ENCODE measurements around the gene ADAMTSL4. TPM values are rescaled to one million over a fixed set of nuclear protein-coding genes. Genes with fewer than 3 reads are reported as not detected.

ADAMTSL4 gene
- total RNA-seq, 2 donors from 2014 or later: 0.29 to 0.37 TPM

GRCh38 chr1:150521196-150521968 lies 27.8 kb upstream of the ADAMTSL4 start:
- ATAC-seq (replicated peaks): no peak
- no peaks in the 10 kb centered on the region for H3K27me3 Mint-ChIP-seq
- H3K9me3 Mint-ChIP-seq: no peaks in the 10 kb centered on the region
- no peaks in the 10 kb centered on the region for H3K36me3 Mint-ChIP-seq (ENCODE audit: low read depth)
- no peak overlapping the region for H3K4me3 Mint-ChIP-seq
- no peak overlapping the region for H3K27ac Mint-ChIP-seq
- peaks cover 3% of the 10 kb centered on the region for H3K4me1 Mint-ChIP-seq

DNA sequence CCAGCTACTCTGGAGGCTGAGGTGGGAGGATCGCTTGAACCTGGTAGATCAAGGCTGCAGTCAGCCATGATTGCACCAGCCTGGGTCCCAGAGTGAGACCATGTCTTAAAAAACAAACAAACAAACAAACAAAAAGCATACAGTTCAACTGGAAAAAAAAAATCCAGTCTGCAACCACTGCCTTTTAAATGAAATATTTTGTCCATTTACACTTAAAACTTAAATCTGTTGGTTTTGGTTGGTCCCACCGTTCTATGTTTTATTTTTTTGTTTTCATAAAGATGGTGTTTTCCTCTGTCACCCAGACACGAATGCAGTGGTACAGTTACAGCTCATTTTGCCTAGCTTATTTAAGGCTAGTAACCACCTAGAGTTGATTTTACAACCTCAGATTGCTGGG lies 23.9 kb upstream of the ADAMTSL4 start:
- ATAC-seq (replicated peaks): no peak
- Mint-ChIP-seq H3K4me3 (no peak overlapping the region), H3K9me3 (no peaks in the 10 kb centered on the region), H3K4me1 (no peaks in the 10 kb centered on the region), H3K27ac (no peak overlapping the region), H3K27me3 (no peaks in the 10 kb centered on the region), H3K36me3 (ENCODE audit: low read depth) (no peaks in the 10 kb centered on the region)

GRCh38 chr1:150528196-150528595 lies 21.0 kb upstream of the ADAMTSL4 start:
- H3K36me3 Mint-ChIP-seq (ENCODE audit: low read depth): no peaks in the 10 kb centered on the region
- H3K27ac Mint-ChIP-seq: no peak overlapping the region
- no peaks in the 10 kb centered on the region for H3K4me1 Mint-ChIP-seq
- no peak for ATAC-seq (replicated peaks)
- no peaks in the 10 kb centered on the region for H3K9me3 Mint-ChIP-seq
- H3K4me3 Mint-ChIP-seq: no peak overlapping the region
- H3K27me3 Mint-ChIP-seq: no peaks in the 10 kb centered on the region

DNA sequence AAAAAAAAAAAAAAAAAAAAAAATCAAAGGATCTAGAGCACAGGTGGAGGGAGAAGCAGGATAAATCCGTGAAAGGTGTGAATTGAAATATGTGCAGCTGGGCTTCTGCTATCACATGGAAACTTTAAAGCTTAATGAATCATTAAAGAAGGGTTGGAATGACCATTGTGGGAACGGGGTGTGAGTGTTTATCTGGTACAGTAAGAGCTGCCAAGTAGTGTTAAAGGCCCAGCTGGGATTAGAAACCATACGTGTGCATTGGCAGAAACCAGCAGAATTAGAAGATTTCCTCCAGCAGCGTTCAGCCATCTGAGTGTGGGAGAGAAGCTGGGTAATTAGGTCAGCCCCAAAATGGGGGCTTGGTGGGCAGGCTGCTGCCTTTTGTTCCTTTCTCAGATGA lies 20.2 kb upstream of the ADAMTSL4 start:
- Mint-ChIP-seq H3K4me1 (no peaks in the 10 kb centered on the region), H3K9me3 (no peaks in the 10 kb centered on the region), H3K36me3 (ENCODE audit: low read depth) (no peaks in the 10 kb centered on the region), H3K27ac (no peak overlapping the region), H3K4me3 (no peak overlapping the region), H3K27me3 (no peaks in the 10 kb centered on the region)
- ATAC-seq (replicated peaks): no peak

DNA sequence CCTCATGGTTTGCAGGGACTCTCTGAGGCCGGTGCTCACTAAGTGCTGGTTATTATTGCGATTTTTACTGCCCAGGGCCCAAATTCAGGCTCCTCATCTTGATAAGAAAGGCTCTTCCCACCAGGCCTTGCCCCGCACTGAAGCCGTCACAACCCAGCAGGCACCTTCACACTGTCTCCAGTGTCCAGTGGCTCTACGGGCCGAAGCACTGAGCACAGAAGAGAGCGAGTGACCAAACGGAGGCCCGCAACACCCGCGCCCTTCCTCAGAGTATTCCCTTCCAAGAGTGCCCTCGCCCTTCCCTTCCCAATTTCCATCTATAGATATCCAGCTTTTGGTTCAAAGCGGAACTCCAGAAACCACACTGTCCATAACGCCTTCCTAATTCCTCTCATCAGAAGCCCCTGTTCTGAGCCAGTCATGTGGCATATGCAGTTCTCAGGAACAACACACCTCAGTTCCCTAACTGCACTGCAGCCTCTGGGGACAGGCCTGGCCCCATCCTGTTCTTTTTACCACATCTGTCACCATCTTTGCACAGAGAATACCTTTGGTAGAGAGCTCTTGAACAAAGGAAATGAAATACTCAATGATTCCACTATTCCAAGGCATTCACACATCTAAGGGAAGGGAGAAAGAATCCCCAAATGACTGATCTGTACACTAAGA lies 18.6 kb upstream of the ADAMTSL4 start:
- no peaks in the 10 kb centered on the region for H3K4me1 Mint-ChIP-seq
- no peak for ATAC-seq (replicated peaks)

DNA sequence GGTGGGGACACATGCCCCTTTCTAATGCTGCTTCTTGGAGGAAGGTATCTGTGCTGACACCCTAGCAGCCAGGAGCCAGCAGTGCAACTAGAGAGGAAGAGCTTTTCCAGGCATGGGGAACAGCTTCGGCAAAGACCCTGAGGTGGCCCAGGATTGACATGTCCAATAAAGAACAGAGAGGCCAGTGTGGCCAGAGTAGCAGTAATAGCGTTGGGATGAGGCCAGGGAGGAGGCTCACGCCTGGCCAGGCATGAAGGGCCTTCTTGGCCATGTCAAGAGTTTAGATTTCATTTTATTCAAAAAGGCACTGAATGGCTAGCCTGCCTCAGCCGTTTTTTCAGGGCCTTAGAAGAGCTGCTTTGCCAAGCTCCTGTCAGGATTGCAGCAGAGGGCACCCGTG lies 16.3 kb upstream of the ADAMTSL4 start:
- Mint-ChIP-seq H3K4me3 (no peak overlapping the region), H3K36me3 (ENCODE audit: low read depth) (no peaks in the 10 kb centered on the region), H3K27ac (no peak overlapping the region), H3K4me1 (no peaks in the 10 kb centered on the region), H3K9me3 (no peaks in the 10 kb centered on the region), H3K27me3 (peaks cover 3% of the 10 kb centered on the region)
- no peak for ATAC-seq (replicated peaks)

More for the DNA sequence above, 18.6 kb upstream of the ADAMTSL4 start:
- Mint-ChIP-seq H3K4me3 (no peak overlapping the region), H3K9me3 (no peaks in the 10 kb centered on the region), H3K27ac (no peak overlapping the region), H3K36me3 (ENCODE audit: low read depth) (no peaks in the 10 kb centered on the region), H3K27me3 (no peaks in the 10 kb centered on the region)

GRCh38 chr1:150534002-150534401 lies 15.2 kb upstream of the ADAMTSL4 start:
- Mint-ChIP-seq H3K36me3 (ENCODE audit: low read depth) (no peaks in the 10 kb centered on the region), H3K27ac (no peak overlapping the region), H3K4me1 (no peaks in the 10 kb centered on the region), H3K27me3 (peaks cover 7% of the 10 kb centered on the region), H3K4me3 (no peak overlapping the region), H3K9me3 (no peaks in the 10 kb centered on the region)
- ATAC-seq (replicated peaks): no peak

- no peak overlapping the region for H3K4me3 Mint-ChIP-seq
- no peaks in the 10 kb centered on the region for H3K9me3 Mint-ChIP-seq
- no peak for ATAC-seq (replicated peaks)
- peak overlapping the region; percentile 17 for H3K27ac Mint-ChIP-seq
- H3K4me1 Mint-ChIP-seq: no peaks in the 10 kb centered on the region
- H3K36me3 Mint-ChIP-seq (ENCODE audit: low read depth): no peaks in the 10 kb centered on the region
- peaks cover 7% of the 10 kb centered on the region for H3K27me3 Mint-ChIP-seq
Measured at GRCh38 chr1:150535511-150536287, 13.5 kb upstream of the ADAMTSL4 start.

GRCh38 chr1:150536836-150537731 lies 12.1 kb upstream of the ADAMTSL4 start:
- H3K27me3 Mint-ChIP-seq: peaks cover 7% of the 10 kb centered on the region
- H3K36me3 Mint-ChIP-seq (ENCODE audit: low read depth): no peaks in the 10 kb centered on the region
- H3K27ac Mint-ChIP-seq: peak overlapping the region; percentile 17
- ATAC-seq (replicated peaks): no peak
- H3K4me3 Mint-ChIP-seq: no peak overlapping the region
- H3K4me1 Mint-ChIP-seq: no peaks in the 10 kb centered on the region
- H3K9me3 Mint-ChIP-seq: no peaks in the 10 kb centered on the region

DNA sequence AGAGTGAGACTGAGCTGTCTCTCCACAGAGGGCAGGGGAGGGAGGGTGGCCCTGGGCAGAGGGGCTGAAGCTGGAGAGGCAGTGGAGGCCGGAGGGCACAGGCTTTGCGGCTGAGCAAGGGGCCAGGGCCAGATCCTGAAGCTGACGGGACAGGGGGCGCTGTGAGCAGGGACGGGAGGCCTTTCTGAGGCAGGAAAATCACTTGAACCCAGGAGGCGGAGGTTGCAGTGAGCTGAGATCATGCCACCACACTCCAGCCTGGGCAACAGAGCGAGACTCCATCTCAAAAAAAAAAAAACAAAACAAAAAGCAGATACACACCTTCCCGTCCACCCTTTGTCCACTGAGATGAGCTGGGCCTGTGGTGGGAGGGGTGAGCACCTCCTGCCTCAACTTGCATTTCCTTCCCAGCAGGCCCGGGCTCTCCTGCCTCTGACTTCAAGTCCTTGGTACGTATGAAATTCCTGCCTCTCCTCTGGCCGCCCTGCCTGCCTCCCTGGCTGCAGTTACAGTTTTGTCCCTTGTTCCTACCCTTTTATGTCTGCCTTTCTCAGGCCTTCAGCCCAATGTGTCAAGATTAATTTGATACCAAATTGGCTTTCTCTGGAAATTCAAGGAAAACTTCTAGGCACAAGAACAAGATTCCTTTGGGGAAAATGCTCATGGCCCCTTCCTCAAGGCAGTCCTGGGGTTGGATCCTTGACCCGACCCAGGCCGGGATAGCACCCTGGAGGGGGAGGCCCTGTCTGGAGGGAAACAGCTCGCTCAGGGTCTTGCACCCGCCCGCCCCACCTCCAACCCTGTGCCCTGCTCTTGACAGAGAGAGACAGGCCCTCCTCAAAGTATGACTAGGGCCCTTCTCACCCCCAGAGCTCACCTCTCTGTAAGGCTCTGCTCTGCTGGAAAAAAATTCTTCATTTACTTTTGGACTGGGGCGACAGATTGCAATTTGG lies 11.2 kb upstream of the ADAMTSL4 start:
- ATAC-seq (replicated peaks): no peak
- no peaks in the 10 kb centered on the region for H3K4me1 Mint-ChIP-seq
- H3K4me3 Mint-ChIP-seq: no peak overlapping the region
- H3K36me3 Mint-ChIP-seq (ENCODE audit: low read depth): no peaks in the 10 kb centered on the region
- no peak overlapping the region for H3K27ac Mint-ChIP-seq
- peaks cover 7% of the 10 kb centered on the region for H3K27me3 Mint-ChIP-seq
- H3K9me3 Mint-ChIP-seq: no peaks in the 10 kb centered on the region

DNA sequence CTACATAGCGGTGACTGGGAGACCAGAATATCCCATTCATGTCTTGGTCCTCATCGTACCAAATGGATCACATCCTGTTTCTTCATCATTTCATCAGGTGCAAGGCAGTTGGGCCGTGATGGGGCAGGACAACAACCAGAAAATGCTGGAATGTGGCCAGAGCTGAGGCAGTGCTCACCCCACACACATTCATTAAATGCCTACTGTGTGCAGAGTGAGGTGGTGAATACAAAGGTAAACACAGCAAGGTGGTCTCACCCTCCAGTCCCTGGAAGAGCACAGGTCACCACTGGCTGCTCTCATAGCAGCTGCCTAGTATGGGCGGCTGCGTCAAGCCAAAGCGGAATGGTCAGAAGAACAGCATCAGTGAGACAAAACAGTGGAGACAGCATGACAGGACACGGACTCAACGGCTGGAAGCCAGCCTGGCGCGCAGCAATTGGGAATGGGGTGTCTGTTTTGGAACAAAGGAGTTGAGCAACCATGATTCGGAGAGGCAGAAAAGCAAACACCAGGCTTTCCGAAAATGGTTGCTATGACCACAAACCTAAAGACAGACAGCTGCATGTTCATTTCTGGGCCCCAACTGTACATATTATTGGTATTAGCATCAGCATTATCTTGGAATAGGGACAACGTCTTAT lies 5.6 kb upstream of the ADAMTSL4 start:
- H3K36me3 Mint-ChIP-seq (ENCODE audit: low read depth): no peaks in the 10 kb centered on the region
- no peak overlapping the region for H3K27ac Mint-ChIP-seq
- no peaks in the 10 kb centered on the region for H3K4me1 Mint-ChIP-seq
- H3K4me3 Mint-ChIP-seq: no peak overlapping the region
- peaks cover 7% of the 10 kb centered on the region for H3K27me3 Mint-ChIP-seq
- no peaks in the 10 kb centered on the region for H3K9me3 Mint-ChIP-seq
- no peak for ATAC-seq (replicated peaks)

- Mint-ChIP-seq H3K4me3 (no peak overlapping the region), H3K36me3 (ENCODE audit: low read depth) (no peaks in the 10 kb centered on the region), H3K4me1 (no peaks in the 10 kb centered on the region), H3K27me3 (peaks cover 4% of the 10 kb centered on the region), H3K27ac (no peak overlapping the region), H3K9me3 (no peaks in the 10 kb centered on the region)
- ATAC-seq (replicated peaks): no peak
Measured at GRCh38 chr1:150544204-150544603, 5.0 kb upstream of the ADAMTSL4 start.

DNA sequence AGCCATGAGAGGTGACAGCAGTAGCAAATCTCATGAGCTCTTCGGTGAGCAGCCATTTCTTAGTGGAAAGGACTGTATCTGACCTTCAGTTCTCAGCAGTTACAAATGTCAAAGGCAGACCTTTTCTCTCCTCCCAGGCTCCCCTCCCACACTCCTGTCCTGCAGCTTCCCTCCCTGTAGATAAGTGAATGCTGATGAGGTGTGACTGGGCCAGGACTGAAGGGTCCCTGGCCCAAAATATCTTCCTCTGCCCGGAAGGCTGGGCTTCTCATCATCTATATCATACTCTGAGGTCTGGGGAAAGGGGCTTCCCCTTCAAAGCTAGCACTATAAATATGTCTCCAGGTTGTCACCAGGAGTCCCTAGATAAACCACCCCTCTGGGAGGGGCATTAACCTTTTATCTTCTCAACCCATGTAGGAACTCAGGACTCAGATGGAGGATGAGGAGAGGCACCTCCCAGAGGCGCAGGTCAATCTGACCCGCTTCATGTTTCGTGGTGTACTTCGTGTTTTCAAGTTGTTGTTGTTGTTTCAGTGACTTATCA lies 3.6 kb upstream of the ADAMTSL4 start:
- Mint-ChIP-seq H3K27me3 (peaks cover 4% of the 10 kb centered on the region), H3K4me3 (no peak overlapping the region), H3K36me3 (ENCODE audit: low read depth) (no peaks in the 10 kb centered on the region), H3K9me3 (no peaks in the 10 kb centered on the region), H3K27ac (no peak overlapping the region), H3K4me1 (no peaks in the 10 kb centered on the region)
- ATAC-seq (replicated peaks): no peak
